Testis (tissue), 2 donors: ENCODE data around the gene USH1G.

ENCODE experiments used
- CTCF ChIP-seq, 3 experiments: fragments of 450-650 bp in 2 of 3; fragments of 200-600 bp in 1 of 3; sonication (generic) in 1 of 3; IDR thresholded peaks; one replicate each; pipeline ENCODE4 v1.5.1; 2016 to 2019; ENCODE audit warnings: antibody characterized with exemption in 3 of 3, mild to moderate bottlenecking in 2 of 3, moderate library complexity in 1 of 3
- POLR2A ChIP-seq: fragments of 450-650 bp; IDR thresholded peaks from one replicate; pipeline ENCODE4 v1.6.1; 2017; ENCODE audit warnings: antibody characterized with exemption, mild to moderate bottlenecking, moderate library complexity

- TF ChIP-seq CTCF (IDR thresholded peaks at IDR 0.05), result no peak
- no peak for TF ChIP-seq POLR2A
These were observed 30.2 kb upstream of the USH1G start for GRCh38 chr17:74953134-74953687.
